ENCODE results near the gene PLSCR1.

- TF ChIP-seq CTCF (IDR thresholded peaks at IDR 0.05; ENCODE audit: poor library complexity, severe bottlenecking) (no peak), EZH2 (IDR thresholded peaks at IDR 0.05; ENCODE audit: borderline replicate concordance, insufficient read depth, low read length, poor library complexity, severe bottlenecking) (no peak), POLR2AphosphoS5 (IDR thresholded peaks at IDR 0.05) (no peak), REST (IDR thresholded peaks at IDR 0.05; ENCODE audit: borderline replicate concordance) (no peak), EP300 (conservative IDR thresholded peaks at IDR 0.05; ENCODE audit: poor library complexity, severe bottlenecking) (no peak), RAD21 (conservative IDR thresholded peaks at IDR 0.05) (no peak)
These were observed 21.7 kb upstream of the PLSCR1 start for GRCh38 chr3:146566138-146566537.

Data from neural cell (in vitro differentiated cells).